H1 (cell line): Measurements from ENCODE around the gene TJP3. TPM values are rescaled to one million over a fixed set of nuclear protein-coding genes. Genes with fewer than 3 reads are reported as not detected.

Source experiments
- CBX8 ChIP-seq: fragments of 300-800, 300-1000 bp; sonication (generic); IDR thresholded peaks from 2 replicates; pipeline ENCODE4 v1.7.1; 2016; ENCODE audit warnings: low read depth, low read length, borderline replicate concordance
- JUND ChIP-seq: IDR thresholded peaks from 2 replicates; pipeline ENCODE4 v1.6.1; 2011; ENCODE audit warnings: mild to moderate bottlenecking, improper control_type of control experiment, low read length
- SUZ12 ChIP-seq: fragments of 200-600 bp; sonication (generic); IDR thresholded peaks from 2 replicates; pipeline ENCODE4 v1.6.1; 2012; ENCODE audit warnings: mild to moderate bottlenecking, inconsistent platforms, low read length, moderate library complexity, mixed read lengths
- polyA plus RNA-seq, 7 experiments: library from polyadenylated mRNA; depleted of rRNA in 3 of 7; stranded (reverse) in 5 of 7; unstranded in 2 of 7; fragments of >200 nt in 5 of 7; fragments of 200-250 nt in 2 of 7; gene quantifications; 1 replicate in 5 of 7; 2 replicates in 1 of 7; 4 replicates in 1 of 7; pipeline versions ENCODE4 v1.2.1 to v1.2.3, GENCODE V29; 2011 to 2013; ENCODE audit warnings: missing spikeins in 2 of 7, mixed read lengths in 2 of 7
- total RNA-seq: library from RNA; stranded (reverse); fragmentation: NEBNext Ultra II Directional; extraction: Animal tissue kit (Norgen Biotek cat#: 25700); gene quantifications from 2 replicates; pipeline ENCODE4 v1.2.1, GENCODE V29; 2021

TJP3 gene
- total and polyA plus RNA-seq, 2 of the 8 experiments (the other 6 are each of a cell fraction or from before 2014, with no cell fraction given): 17.1 to 26.1 TPM

DNA sequence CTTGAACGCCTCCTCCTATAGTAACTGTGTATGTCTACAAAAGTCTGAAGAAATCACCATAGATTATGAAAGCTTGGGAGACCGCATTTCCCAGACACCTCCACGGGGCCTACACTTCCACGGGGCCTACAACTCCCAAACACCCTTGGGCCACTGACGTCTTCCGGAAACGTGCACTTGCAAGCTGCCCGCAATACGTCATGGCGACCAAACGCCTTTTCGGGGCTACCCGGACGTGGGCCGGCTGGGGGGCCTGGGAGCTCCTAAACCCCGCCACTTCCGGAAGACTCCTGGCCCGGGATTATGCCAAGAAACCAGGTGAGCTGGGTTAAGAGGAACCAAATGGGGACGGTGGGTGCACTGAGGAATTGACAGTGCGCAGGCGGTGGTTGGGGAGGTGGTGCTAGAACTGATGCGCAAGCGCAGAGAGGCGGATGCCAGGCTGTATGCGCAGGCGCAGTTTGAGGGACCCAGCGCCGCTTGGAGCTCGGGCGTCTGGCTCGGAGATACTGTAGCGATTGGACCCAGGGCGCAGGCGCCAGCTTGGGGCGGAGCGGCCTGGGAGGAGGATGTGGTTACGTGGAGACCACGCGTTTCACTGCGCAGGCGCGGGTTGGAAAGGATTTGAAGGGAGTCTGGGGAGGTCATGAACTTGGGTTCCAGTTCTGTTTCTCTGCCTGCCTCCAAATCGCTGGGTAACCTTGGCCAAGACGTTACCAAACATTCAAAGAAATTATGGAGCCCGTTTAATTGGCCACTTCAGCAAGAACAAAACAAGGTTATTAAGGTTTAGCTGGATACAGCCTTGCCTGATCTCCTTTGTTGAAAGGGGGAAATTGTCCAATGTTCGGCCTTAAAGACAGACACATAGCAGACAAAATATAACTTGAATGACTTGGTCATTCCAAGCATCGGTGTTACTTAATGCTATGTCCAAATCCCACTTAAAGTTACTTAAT is 54.6 kb downstream of the TJP3 start, which contains the start of gene MRPL54 (continued):
- TF ChIP-seq CBX8 (no peak), JUND (0 out of 2 replicates have a peak, but pooled peaks have one; percentile 15), SUZ12 (no peak)
- TF ChIP-seq, all 59 proteins: peak for 22
